ENCODE data around the gene ACO2. TPM values are rescaled to one million over a fixed set of nuclear protein-coding genes. Genes with fewer than 3 reads are reported as not detected.
"Not testable (repeated sequence)": the region's sequence is repeated elsewhere in the genome, so short reads cannot be mapped to it uniquely, and the experiment has no call there.

Gene ACO2
- polyA plus RNA-seq, 1 of the 3 experiments (the other 2 are of a cell fraction) = 47.0 TPM

GRCh38 chr22:41460071-41460470 lies 8.8 kb upstream of the ACO2 start:
- H3K27me3 ChIP-seq (ENCODE audit: insufficient read depth); H4K20me1 ChIP-seq (ENCODE audit: insufficient read depth); H3K4me1 ChIP-seq (ENCODE audit: control insufficient read depth in 1 of 2, insufficient read depth in 2 of 2, low read depth in 1 of 2, low read length in 1 of 2); H3K27ac ChIP-seq (ENCODE audit: low read depth in 2 of 2, low read length in 1 of 2); H3K4me3 ChIP-seq (ENCODE audit: low read depth in 2 of 2, low read length in 1 of 2); CTCF ChIA-PET; H3F3A ChIP-seq (replicated peaks; ENCODE audit: insufficient read depth); DNase-seq; H2AFZ ChIP-seq (ENCODE audit: low read depth); H3K9me2 ChIP-seq; H3K4me2 ChIP-seq; H3K9me3 ChIP-seq; H3K9ac ChIP-seq; H3K79me2 ChIP-seq (ENCODE audit: insufficient read depth): not testable (repeated sequence)
- POLR2A ChIA-PET = interaction anchor here (0.7 to 1.5 kb wide), 2 partner anchors 9 to 381 kb away, joined by 3 to 4 read pairs; partner anchors contain the start of genes ACO2 and PHF5A
- WGBS (ENCODE audit: low lambda C conversion rate) = 60% methylated on average over 2 of the region's 5 CpGs
- H3K36me3 ChIP-seq (replicated peaks in 1 of 2; ENCODE audit: control insufficient read depth in 1 of 2, insufficient read depth in 2 of 2, low read length in 1 of 2) = peaks cover 4 to 21% of the 10 kb centered on the region in 2 experiments

GRCh38 chr22:41461901-41462300 lies 7.0 kb upstream of the ACO2 start:
- Histone ChIP-seq H3K9me3 (no peaks in the 10 kb centered on the region), H3K4me1 (ENCODE audit: control insufficient read depth in 1 of 2, insufficient read depth in 2 of 2, low read depth in 1 of 2, low read length in 1 of 2) (no peaks in the 10 kb centered on the region), H3K4me2 (no peak overlapping the region), H3K9ac (no peak overlapping the region), H4K20me1 (ENCODE audit: insufficient read depth) (no peaks in the 10 kb centered on the region), H3K36me3 (replicated peaks in 1 of 2; ENCODE audit: control insufficient read depth in 1 of 2, insufficient read depth in 2 of 2, low read length in 1 of 2) (peaks cover 5 to 29% of the 10 kb centered on the region in 2 experiments), H3F3A (replicated peaks; ENCODE audit: insufficient read depth) (no peaks in the 10 kb centered on the region), H2AFZ (ENCODE audit: low read depth) (no peak overlapping the region), H3K9me2 (no peaks in the 10 kb centered on the region), H3K27me3 (ENCODE audit: insufficient read depth) (no peaks in the 10 kb centered on the region), H3K79me2 (ENCODE audit: insufficient read depth) (peaks cover 23% of the 10 kb centered on the region), H3K4me3 (ENCODE audit: low read depth in 2 of 2, low read length in 1 of 2) (no peak overlapping the region), H3K27ac (ENCODE audit: low read depth in 2 of 2, low read length in 1 of 2) (no peak overlapping the region)
- DNase-seq = no peak
- ChIA-PET CTCF (interaction anchor here (0.9 to 2.7 kb wide), 3 partner anchors 55 to 136 kb away, joined by 3 to 6 read pairs (median 4); no protein-coding TSS in a partner anchor), POLR2A (no interaction called here)
- no peak for TF ChIP-seq GABPA (IDR thresholded peaks at IDR 0.05; ENCODE audit: low read depth)
- TF ChIP-seq SIN3A (IDR thresholded peaks at IDR 0.05; ENCODE audit: borderline replicate concordance, low read depth, low read length) = no peak
- TF ChIP-seq POLR2AphosphoS5 (IDR thresholded peaks at IDR 0.05; ENCODE audit: low read depth, low read length) = no peak
- no peak for TF ChIP-seq TEAD4 (IDR thresholded peaks at IDR 0.05; ENCODE audit: borderline replicate concordance, insufficient read depth)
- no peak for TF ChIP-seq ZBTB33 (IDR thresholded peaks at IDR 0.05; ENCODE audit: borderline replicate concordance, low read depth)
- no peak for TF ChIP-seq FOSL2 (IDR thresholded peaks at IDR 0.05; ENCODE audit: borderline replicate concordance, low read depth)
- no peak for TF ChIP-seq RCOR1 (IDR thresholded peaks at IDR 0.05; ENCODE audit: low read length)
- no peak for TF ChIP-seq RXRA (IDR thresholded peaks at IDR 0.05; ENCODE audit: borderline replicate concordance, low read depth)
- TF ChIP-seq ELF1 (IDR thresholded peaks at IDR 0.05) = no peak
- no peak for TF ChIP-seq JUND (IDR thresholded peaks at IDR 0.05)
- TF ChIP-seq REST (IDR thresholded peaks at IDR 0.05; ENCODE audit: low read depth, low read length) = no peak
- TF ChIP-seq PBX3 (IDR thresholded peaks at IDR 0.05) = no peak
- TF ChIP-seq GATA2 (CRISPR knock-in tag; IDR thresholded peaks at IDR 0.05) = no peak
- TF ChIP-seq USF1 (IDR thresholded peaks at IDR 0.05; ENCODE audit: borderline replicate concordance, low read depth) = no peak
- TF ChIP-seq FOXM1 (IDR thresholded peaks at IDR 0.05; ENCODE audit: low read depth) = no peak
- 97% methylated on average over 3 of the region's 4 CpGs for WGBS (ENCODE audit: low lambda C conversion rate)
